Activated CD8-positive, alpha-beta T cell treated with anti-CD3 and anti-CD28 coated beads, Interleukin-2, amount 10 ng/mL, durations not matched to agents 7 days and 5 days (primary cell): Measurements from ENCODE around the gene LYZL2. TPM values are rescaled to one million over a fixed set of nuclear protein-coding genes. Genes with fewer than 3 reads are reported as not detected.
"Not testable (repeated sequence)": the region's sequence is repeated elsewhere in the genome, so short reads cannot be mapped to it uniquely, and the experiment has no call there.

Source experiments
- ATAC-seq: fragments of 150-1000 bp; cut with Tn5 transposase; one replicate; pipeline ENCODE4 v1.10.0; 2021; ENCODE audit warnings: moderate library complexity
- CTCF ChIA-PET: fragments of 350-600 bp; sonication (Branson Sonifier 250); formaldehyde crosslinking; loops from one replicate; lab custom pipeline; 2021; ENCODE audit warnings: antibody characterized with exemption; lab: Charles Lee
- POLR2A ChIA-PET: fragments of 350-600 bp; sonication (Branson Sonifier 250); formaldehyde crosslinking; loops from one replicate; lab custom pipeline; 2021; ENCODE audit warnings: antibody characterized with exemption; lab: Charles Lee
- DNase-seq: peaks from one replicate; pipeline ENCODE4 v3.0.0-alpha.2; 2020
- H3K27ac Mint-ChIP-seq: one replicate; pipeline ENCODE4 v1.8.0; 2021; ENCODE audit warnings: mild to moderate bottlenecking, mixed read lengths
- H3K27me3 Mint-ChIP-seq: one replicate; pipeline ENCODE4 v1.8.0; 2021; ENCODE audit warnings: low read depth, mixed read lengths
- H3K36me3 Mint-ChIP-seq: one replicate; pipeline ENCODE4 v1.8.0; 2021; ENCODE audit warnings: low read depth, mixed read lengths
- H3K4me1 Mint-ChIP-seq: one replicate; pipeline ENCODE4 v1.8.0; 2021; ENCODE audit warnings: low read depth, mixed read lengths
- H3K4me3 Mint-ChIP-seq: one replicate; pipeline ENCODE4 v1.8.0; 2021; ENCODE audit warnings: mild to moderate bottlenecking, mixed read lengths
- H3K9me3 Mint-ChIP-seq: one replicate; pipeline ENCODE4 v1.8.0; 2022; ENCODE audit warnings: mixed read lengths; ENCODE audit not compliant: insufficient read depth
- total RNA-seq, 2 experiments: library from RNA; stranded (reverse); gene quantifications; one replicate each; pipeline ENCODE4 v1.2.3, GENCODE V29; 2021

Gene LYZL2
- total RNA-seq, result not detected

GRCh38 chr10:30629653-30630052, at the start of gene LYZL2:
LYZL2 (minus strand) TSS chr10:30629753; CDS start chr10:30626915, 2,838 bp downstream.
- POLR2A ChIA-PET, result no interaction called here
- Mint-ChIP-seq H3K27me3 (peaks cover 20% of the 10 kb centered on the region), H3K36me3 (no peaks in the 10 kb centered on the region), H3K4me3 (no peak within 1 kb of the TSS), H3K9me3 (no peaks in the 10 kb centered on the region), H3K4me1 (no peaks in the 10 kb centered on the region), H3K27ac (no peak within 1 kb of the TSS)
- DNase-seq (no peak), ATAC-seq (no peak)
- CTCF ChIA-PET, result interaction anchor here (2.1 to 2.4 kb wide), 2 partner anchors 10 to 48 kb away, joined by 5 to 17 read pairs; no protein-coding TSS in a partner anchor

GRCh38 chr10:30677616-30678015, 48.1 kb upstream of the LYZL2 start:
- H3K36me3 Mint-ChIP-seq, H3K27me3 Mint-ChIP-seq, H3K9me3 Mint-ChIP-seq, H3K4me3 Mint-ChIP-seq, H3K4me1 Mint-ChIP-seq, H3K27ac Mint-ChIP-seq, CTCF ChIA-PET, DNase-seq, POLR2A ChIA-PET, ATAC-seq: not testable (repeated sequence)

- ATAC-seq, H3K9me3 Mint-ChIP-seq, CTCF ChIA-PET, H3K4me1 Mint-ChIP-seq, H3K36me3 Mint-ChIP-seq, H3K27me3 Mint-ChIP-seq, POLR2A ChIA-PET, H3K27ac Mint-ChIP-seq, DNase-seq, H3K4me3 Mint-ChIP-seq: not testable (repeated sequence)
Measured at GRCh38 chr10:30677146-30677545, 47.6 kb upstream of the LYZL2 start.

- no peaks in the 10 kb centered on the region for H3K27me3 Mint-ChIP-seq
- ChIA-PET CTCF (interaction anchor here (1.3 kb wide), 1 partner anchor 12 kb away, joined by 3 read pairs; no protein-coding TSS in a partner anchor), POLR2A (no interaction called here)
- no peak for ATAC-seq
- H3K4me3 Mint-ChIP-seq, result no peak overlapping the region
- H3K36me3 Mint-ChIP-seq, result no peaks in the 10 kb centered on the region
- H3K27ac Mint-ChIP-seq, result no peak overlapping the region
- no peak for DNase-seq
- H3K9me3 Mint-ChIP-seq, result peaks cover 5% of the 10 kb centered on the region
- peaks cover 2% of the 10 kb centered on the region for H3K4me1 Mint-ChIP-seq
Measured at GRCh38 chr10:30675791-30676718, 46.5 kb upstream of the LYZL2 start.

GRCh38 chr10:30674796-30675195, 45.2 kb upstream of the LYZL2 start:
- ChIA-PET CTCF (no interaction called here), POLR2A (no interaction called here)
- ATAC-seq (no peak), DNase-seq (no peak)
- Mint-ChIP-seq H3K36me3 (no peaks in the 10 kb centered on the region), H3K27me3 (peaks cover 4% of the 10 kb centered on the region), H3K27ac (no peak overlapping the region), H3K4me3 (no peak overlapping the region), H3K4me1 (peaks cover 5% of the 10 kb centered on the region), H3K9me3 (no peaks in the 10 kb centered on the region)

- H3K4me3 Mint-ChIP-seq, H3K9me3 Mint-ChIP-seq, ATAC-seq, H3K27me3 Mint-ChIP-seq, H3K4me1 Mint-ChIP-seq, POLR2A ChIA-PET, H3K27ac Mint-ChIP-seq, DNase-seq, CTCF ChIA-PET, H3K36me3 Mint-ChIP-seq: not testable (repeated sequence)
Measured at GRCh38 chr10:30673262-30673661, 43.7 kb upstream of the LYZL2 start.

- not testable (repeated sequence) for H3K4me1 Mint-ChIP-seq, DNase-seq, H3K36me3 Mint-ChIP-seq, H3K4me3 Mint-ChIP-seq, H3K9me3 Mint-ChIP-seq, H3K27ac Mint-ChIP-seq, ATAC-seq
- peaks cover 11% of the 10 kb centered on the region for H3K27me3 Mint-ChIP-seq
- ChIA-PET POLR2A (interaction anchor here (0.6 kb wide), 1 partner anchor 111 kb away, joined by 3 read pairs; no protein-coding TSS in a partner anchor), CTCF (interaction anchor here (0.6 to 4.4 kb wide), 4 partner anchors 9 to 700 kb away, joined by 3 to 65 read pairs (median 18); no protein-coding TSS in a partner anchor)
Measured at GRCh38 chr10:30672338-30672737, 42.8 kb upstream of the LYZL2 start.

- ChIA-PET CTCF (interaction anchor here (0.7 to 4.4 kb wide), 41 partner anchors 9 to 1159 kb away, joined by 3 to 65 read pairs (median 4); partner anchors contain the start of gene ZNF438), POLR2A (no interaction called here)
- Mint-ChIP-seq H3K4me1 (peaks cover 5% of the 10 kb centered on the region), H3K4me3 (peak overlapping the region; percentile 44), H3K36me3 (no peaks in the 10 kb centered on the region), H3K9me3 (no peaks in the 10 kb centered on the region), H3K27me3 (peaks cover 12% of the 10 kb centered on the region), H3K27ac (no peak overlapping the region)
- DNase-seq (peak; percentile 53), ATAC-seq (peak; percentile 80)
Measured at GRCh38 chr10:30671026-30671616, 41.6 kb upstream of the LYZL2 start.

- H3K4me1 Mint-ChIP-seq, H3K4me3 Mint-ChIP-seq, ATAC-seq, H3K9me3 Mint-ChIP-seq, H3K36me3 Mint-ChIP-seq, DNase-seq, POLR2A ChIA-PET, H3K27ac Mint-ChIP-seq: not testable (repeated sequence)
- H3K27me3 Mint-ChIP-seq, result peaks cover 18% of the 10 kb centered on the region
- CTCF ChIA-PET, result interaction anchor here (1.5 to 4.4 kb wide), 2 partner anchors 20 to 28 kb away, joined by 4 to 65 read pairs; no protein-coding TSS in a partner anchor
Measured at GRCh38 chr10:30667982-30668381, 38.4 kb upstream of the LYZL2 start.

- H3K36me3 Mint-ChIP-seq, H3K4me1 Mint-ChIP-seq, ATAC-seq, POLR2A ChIA-PET, H3K4me3 Mint-ChIP-seq, H3K27ac Mint-ChIP-seq, H3K9me3 Mint-ChIP-seq, DNase-seq: not testable (repeated sequence)
- CTCF ChIA-PET, result interaction anchor here (1.1 to 1.6 kb wide), 2 partner anchors 24 to 804 kb away, joined by 3 to 5 read pairs; no protein-coding TSS in a partner anchor
- H3K27me3 Mint-ChIP-seq, result peaks cover 21% of the 10 kb centered on the region
Measured at GRCh38 chr10:30663403-30663802, 33.9 kb upstream of the LYZL2 start.

- CTCF ChIA-PET, result interaction anchor here (1.1 to 1.6 kb wide), 2 partner anchors 25 to 805 kb away, joined by 3 to 5 read pairs; no protein-coding TSS in a partner anchor
- POLR2A ChIA-PET, result no interaction called here
Measured at GRCh38 chr10:30662814-30663213, 33.3 kb upstream of the LYZL2 start.

More at GRCh38 chr10:30662814-30663213, 33.3 kb upstream of the LYZL2 start:
- ATAC-seq (no peak), DNase-seq (no peak)
- no peaks in the 10 kb centered on the region for H3K4me1 Mint-ChIP-seq
- H3K4me3 Mint-ChIP-seq, result no peak overlapping the region
- H3K36me3 Mint-ChIP-seq, result no peaks in the 10 kb centered on the region
- peaks cover 24% of the 10 kb centered on the region for H3K27me3 Mint-ChIP-seq
- H3K27ac Mint-ChIP-seq, result no peak overlapping the region
- H3K9me3 Mint-ChIP-seq, result no peaks in the 10 kb centered on the region
